ENCODE measurements around the gene SLC6A17.

GRCh38 chr1:110227774-110228173, 77.5 kb downstream of the SLC6A17 start:
- no peak for TF ChIP-seq MYC (IDR thresholded peaks at IDR 0.05; ENCODE audit: low read depth, low read length)
- no peak for TF ChIP-seq CTCF (IDR thresholded peaks at IDR 0.05; ENCODE audit: extremely low read depth in 1 of 2, insufficient read depth in 1 of 2, low read depth in 1 of 2, low read length in 2 of 2)
- TF ChIP-seq POLR2AphosphoS5 (IDR thresholded peaks at IDR 0.05; ENCODE audit: insufficient read depth, low read depth, low read length) = no peak
